HEK293 (cell line): Measurements from ENCODE around the gene CDC40.
A peak's percentile ranks its signal among the peaks of the same experiment; 100 is the strongest.

Experiments used
- BCL11A ChIP-seq: fragments of 450-650 bp; formaldehyde crosslinking; IDR thresholded peaks from 2 replicates; pipeline ENCODE4 v1.5.1; 2016; ENCODE audit warnings: low read depth, missing biosample characterization, missing genetic modification characterization
- HOXD13 ChIP-seq: sonication (generic); formaldehyde crosslinking; IDR thresholded peaks from 2 replicates; pipeline ENCODE4 v1.8.0; 2022; ENCODE audit warnings: missing genetic modification reagents, borderline replicate concordance
- KLF10 ChIP-seq: fragments of 450-650 bp; IDR thresholded peaks from 2 replicates; pipeline ENCODE4 v1.5.1; 2018; ENCODE audit warnings: missing biosample characterization, mild to moderate bottlenecking, missing genetic modification characterization
- KLF8 ChIP-seq: fragments of 450-650 bp; formaldehyde crosslinking; IDR thresholded peaks from 2 replicates; pipeline ENCODE4 v1.5.1; 2016; ENCODE audit warnings: missing biosample characterization, missing genetic modification characterization
- MEIS1 ChIP-seq: sonication (generic); formaldehyde crosslinking; IDR thresholded peaks from 2 replicates; pipeline ENCODE4 v1.8.1; 2022; ENCODE audit warnings: missing genetic modification reagents, mild to moderate bottlenecking, borderline replicate concordance
- RBAK ChIP-seq: fragments of 450-650 bp; formaldehyde crosslinking; IDR thresholded peaks from 2 replicates; pipeline ENCODE4 v1.5.1; 2016; ENCODE audit warnings: missing biosample characterization, missing genetic modification characterization
- REPIN1 ChIP-seq: fragments of 450-650 bp; formaldehyde crosslinking; IDR thresholded peaks from 2 replicates; pipeline ENCODE4 v1.5.1; 2017; ENCODE audit warnings: missing biosample characterization, missing genetic modification characterization, low read depth
- SCRT1 ChIP-seq: fragments of 450-650 bp; formaldehyde crosslinking; IDR thresholded peaks from 2 replicates; pipeline ENCODE4 v1.5.1; 2016; ENCODE audit warnings: missing biosample characterization, missing genetic modification characterization, borderline replicate concordance
- ZBTB17 ChIP-seq: fragments of 450-650 bp; formaldehyde crosslinking; IDR thresholded peaks from 2 replicates; pipeline ENCODE4 v1.5.1; 2016; ENCODE audit warnings: missing biosample characterization, missing genetic modification characterization
- ZBTB8A ChIP-seq: fragments of 450-650 bp; formaldehyde crosslinking; IDR thresholded peaks from 2 replicates; pipeline ENCODE4 v1.5.1; 2016; ENCODE audit warnings: missing biosample characterization, missing genetic modification characterization
- ZFP37 ChIP-seq: fragments of 450-650 bp; formaldehyde crosslinking; IDR thresholded peaks from 2 replicates; pipeline ENCODE4 v1.5.1; 2016; ENCODE audit warnings: missing biosample characterization, missing genetic modification characterization
- ZNF10 ChIP-seq: fragments of 450-650 bp; formaldehyde crosslinking; IDR thresholded peaks from 2 replicates; pipeline ENCODE4 v1.5.1; 2017; ENCODE audit warnings: missing biosample characterization, missing genetic modification characterization
- ZNF114 ChIP-seq: fragments of 450-650 bp; formaldehyde crosslinking; IDR thresholded peaks from 2 replicates; pipeline ENCODE4 v1.5.0; 2017; ENCODE audit warnings: missing biosample characterization, missing genetic modification characterization
- ZNF157 ChIP-seq: fragments of 450-650 bp; formaldehyde crosslinking; IDR thresholded peaks from 2 replicates; pipeline ENCODE4 v1.5.1; 2016; ENCODE audit warnings: missing biosample characterization, missing genetic modification characterization
- ZNF19 ChIP-seq: fragments of 450-650 bp; formaldehyde crosslinking; IDR thresholded peaks from 2 replicates; pipeline ENCODE4; 2016; ENCODE audit warnings: missing biosample characterization, missing genetic modification characterization, low read depth
- ZNF24 ChIP-seq: fragments of 450-650 bp; formaldehyde crosslinking; IDR thresholded peaks from 2 replicates; pipeline ENCODE4 v1.5.1; 2016; ENCODE audit warnings: missing biosample characterization, missing genetic modification characterization
- ZNF248 ChIP-seq: fragments of 450-650 bp; formaldehyde crosslinking; IDR thresholded peaks from 2 replicates; pipeline ENCODE4 v1.5.1; 2017; ENCODE audit warnings: missing biosample characterization, missing genetic modification characterization
- ZNF266 ChIP-seq: fragments of 450-650 bp; formaldehyde crosslinking; IDR thresholded peaks from 2 replicates; pipeline ENCODE4 v1.5.1; 2016; ENCODE audit warnings: missing biosample characterization, missing genetic modification characterization, low read depth
- ZNF354C ChIP-seq: fragments of 450-650 bp; formaldehyde crosslinking; IDR thresholded peaks from 2 replicates; pipeline ENCODE4 v1.5.1; 2016; ENCODE audit warnings: missing biosample characterization, missing genetic modification characterization, low read depth, borderline replicate concordance
- ZNF366 ChIP-seq: fragments of 450-650 bp; formaldehyde crosslinking; conservative IDR thresholded peaks from 2 replicates; pipeline ENCODE4 v1.5.1; 2016; ENCODE audit warnings: missing biosample characterization, missing genetic modification characterization
- ZNF416 ChIP-seq: fragments of 450-650 bp; formaldehyde crosslinking; IDR thresholded peaks from 2 replicates; pipeline ENCODE4 v1.5.1; 2016; ENCODE audit warnings: missing biosample characterization, missing genetic modification characterization
- ZNF433 ChIP-seq: fragments of 450-650 bp; formaldehyde crosslinking; IDR thresholded peaks from 2 replicates; pipeline ENCODE4 v1.5.1; 2016; ENCODE audit warnings: missing biosample characterization, missing genetic modification characterization, low read depth
- ZNF521 ChIP-seq: fragments of 450-650 bp; formaldehyde crosslinking; IDR thresholded peaks from 2 replicates; pipeline ENCODE4 v1.5.1; 2017; ENCODE audit warnings: missing biosample characterization, mild to moderate bottlenecking, missing genetic modification characterization
- ZNF530 ChIP-seq: fragments of 450-650 bp; formaldehyde crosslinking; IDR thresholded peaks from 2 replicates; pipeline ENCODE4 v1.5.1; 2016; ENCODE audit warnings: low read depth, missing biosample characterization, missing genetic modification characterization
- ZNF548 ChIP-seq: fragments of 450-650 bp; formaldehyde crosslinking; IDR thresholded peaks from 2 replicates; pipeline ENCODE4 v1.5.1; 2016; ENCODE audit warnings: missing biosample characterization, missing genetic modification characterization
- ZNF558 ChIP-seq: fragments of 450-650 bp; formaldehyde crosslinking; IDR thresholded peaks from 2 replicates; pipeline ENCODE4 v1.5.1; 2016; ENCODE audit warnings: missing biosample characterization, missing genetic modification characterization
- ZNF785 ChIP-seq: fragments of 450-650 bp; formaldehyde crosslinking; IDR thresholded peaks from 2 replicates; pipeline ENCODE4 v1.5.1; 2016; ENCODE audit warnings: missing biosample characterization, missing genetic modification characterization
- ZNF792 ChIP-seq: fragments of 450-650 bp; formaldehyde crosslinking; IDR thresholded peaks from 2 replicates; pipeline ENCODE4 v1.5.1; 2016; ENCODE audit warnings: missing biosample characterization, missing genetic modification characterization
- ZXDB ChIP-seq: fragments of 450-650 bp; formaldehyde crosslinking; IDR thresholded peaks from 2 replicates; pipeline ENCODE4 v1.5.1; 2016; ENCODE audit warnings: missing biosample characterization, missing genetic modification characterization
- TF ChIP-seq, protein P1 (sequence below): sonication (generic); formaldehyde crosslinking; IDR thresholded peaks from 2 replicates; pipeline ENCODE4 v1.8.1; 2022; ENCODE audit warnings: mild to moderate bottlenecking, moderate library complexity, missing genetic modification reagents
- TF ChIP-seq, protein P2 (sequence below): fragments of 450-650 bp; formaldehyde crosslinking; conservative IDR thresholded peaks from 2 replicates; pipeline ENCODE4 v1.5.1; 2016; ENCODE audit warnings: low read depth, missing biosample characterization, missing genetic modification characterization
- TF ChIP-seq, protein P3 (sequence below): fragments of 450-650 bp; IDR thresholded peaks from 2 replicates; pipeline ENCODE4 v1.5.1; 2018; ENCODE audit warnings: missing biosample characterization, missing genetic modification characterization
- TF ChIP-seq, protein P4 (sequence below): fragments of 450-650 bp; formaldehyde crosslinking; IDR thresholded peaks from 2 replicates; pipeline ENCODE4 v1.5.1; 2016; ENCODE audit warnings: missing biosample characterization, missing genetic modification characterization

The CDC40 gene

DNA sequence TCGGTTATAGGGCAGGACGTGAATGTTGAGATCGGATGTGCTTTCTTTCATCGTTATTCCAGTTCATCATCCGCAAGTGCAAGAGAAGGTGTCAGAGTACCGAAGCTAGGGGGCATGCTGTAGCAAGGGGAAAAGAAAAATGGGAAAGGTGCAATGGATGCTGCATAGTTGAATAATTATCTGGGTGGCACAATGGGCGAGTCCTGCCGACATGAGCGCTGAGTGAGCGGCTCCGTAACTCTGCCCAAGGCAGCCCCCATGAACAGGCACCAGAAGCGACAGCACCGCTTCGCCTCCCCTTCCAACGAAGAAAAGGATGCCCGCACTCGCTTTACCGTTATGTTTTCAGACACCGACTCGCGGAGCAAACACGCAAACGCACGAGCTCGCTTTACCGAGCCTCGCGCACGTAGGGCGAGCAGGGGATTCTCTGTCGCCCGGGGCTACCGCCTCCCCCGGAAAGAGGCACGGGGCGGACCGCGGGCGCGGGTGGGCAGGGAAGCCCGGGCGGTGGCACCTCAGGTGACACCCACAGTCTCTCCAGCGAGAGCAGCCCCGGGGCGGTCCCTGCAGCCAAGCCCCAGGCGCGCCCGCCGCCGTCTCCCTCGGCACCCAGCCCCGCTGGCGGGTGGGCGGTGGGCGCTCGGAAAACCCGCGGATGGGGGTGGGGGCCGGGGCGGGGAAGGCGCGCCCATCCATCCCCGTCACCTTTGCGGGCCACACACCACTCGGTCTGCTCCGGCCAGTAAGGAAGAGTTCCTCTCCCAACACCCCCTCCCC is 1.4 kb upstream of the CDC40 start (continued):
- TF ChIP-seq ZNF10 = no peak
- TF ChIP-seq ZBTB8A (tag by site-specific recombination) = peak; percentile 88
- no peak for TF ChIP-seq HOXD13 (CRISPR knock-in tag)
- TF ChIP-seq ZNF19 (tag by site-specific recombination) = no peak
- peak; percentile 88 for TF ChIP-seq ZNF366 (tag by site-specific recombination)
- TF ChIP-seq ZNF792 = no peak
- no peak for TF ChIP-seq ZNF521 (tag by site-specific recombination)
- peak; percentile 83 for TF ChIP-seq KLF8 (tag by site-specific recombination)
- no peak for TF ChIP-seq RBAK (tag by site-specific recombination)
- TF ChIP-seq KLF10 (tag by site-specific recombination) = no peak
- TF ChIP-seq ZNF548 (tag by site-specific recombination) = no peak
- TF ChIP-seq ZNF530 (tag by site-specific recombination) = no peak
- no peak for TF ChIP-seq ZNF114 (tag by site-specific recombination)
- TF ChIP-seq ZBTB17 (tag by site-specific recombination) = peak; percentile 99
- TF ChIP-seq ZNF266 (tag by site-specific recombination) = no peak
- no peak for TF ChIP-seq ZNF416 (tag by site-specific recombination)
- TF ChIP-seq ZFP37 (tag by site-specific recombination) = peak; percentile 76; the same call in 1 of the 2 replicates
- no peak for TF ChIP-seq ZNF354C (tag by site-specific recombination)
- no peak for TF ChIP-seq ZNF248 (tag by site-specific recombination)
- TF ChIP-seq MEIS1 (CRISPR knock-in tag) = no peak
- peak; percentile 69; the same call in 1 of the 2 replicates for TF ChIP-seq ZNF558
- TF ChIP-seq BCL11A (tag by site-specific recombination) = no peak
- TF ChIP-seq, protein P1, sequence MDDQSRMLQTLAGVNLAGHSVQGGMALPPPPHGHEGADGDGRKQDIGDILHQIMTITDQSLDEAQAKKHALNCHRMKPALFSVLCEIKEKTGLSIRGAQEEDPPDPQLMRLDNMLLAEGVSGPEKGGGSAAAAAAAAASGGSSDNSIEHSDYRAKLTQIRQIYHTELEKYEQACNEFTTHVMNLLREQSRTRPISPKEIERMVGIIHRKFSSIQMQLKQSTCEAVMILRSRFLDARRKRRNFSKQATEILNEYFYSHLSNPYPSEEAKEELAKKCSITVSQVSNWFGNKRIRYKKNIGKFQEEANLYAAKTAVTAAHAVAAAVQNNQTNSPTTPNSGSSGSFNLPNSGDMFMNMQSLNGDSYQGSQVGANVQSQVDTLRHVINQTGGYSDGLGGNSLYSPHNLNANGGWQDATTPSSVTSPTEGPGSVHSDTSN (CRISPR knock-in tag) = no peak
- TF ChIP-seq ZNF785 (tag by site-specific recombination) = no peak
- TF ChIP-seq ZXDB (tag by site-specific recombination) = peak; percentile 58
- TF ChIP-seq, protein P2, sequence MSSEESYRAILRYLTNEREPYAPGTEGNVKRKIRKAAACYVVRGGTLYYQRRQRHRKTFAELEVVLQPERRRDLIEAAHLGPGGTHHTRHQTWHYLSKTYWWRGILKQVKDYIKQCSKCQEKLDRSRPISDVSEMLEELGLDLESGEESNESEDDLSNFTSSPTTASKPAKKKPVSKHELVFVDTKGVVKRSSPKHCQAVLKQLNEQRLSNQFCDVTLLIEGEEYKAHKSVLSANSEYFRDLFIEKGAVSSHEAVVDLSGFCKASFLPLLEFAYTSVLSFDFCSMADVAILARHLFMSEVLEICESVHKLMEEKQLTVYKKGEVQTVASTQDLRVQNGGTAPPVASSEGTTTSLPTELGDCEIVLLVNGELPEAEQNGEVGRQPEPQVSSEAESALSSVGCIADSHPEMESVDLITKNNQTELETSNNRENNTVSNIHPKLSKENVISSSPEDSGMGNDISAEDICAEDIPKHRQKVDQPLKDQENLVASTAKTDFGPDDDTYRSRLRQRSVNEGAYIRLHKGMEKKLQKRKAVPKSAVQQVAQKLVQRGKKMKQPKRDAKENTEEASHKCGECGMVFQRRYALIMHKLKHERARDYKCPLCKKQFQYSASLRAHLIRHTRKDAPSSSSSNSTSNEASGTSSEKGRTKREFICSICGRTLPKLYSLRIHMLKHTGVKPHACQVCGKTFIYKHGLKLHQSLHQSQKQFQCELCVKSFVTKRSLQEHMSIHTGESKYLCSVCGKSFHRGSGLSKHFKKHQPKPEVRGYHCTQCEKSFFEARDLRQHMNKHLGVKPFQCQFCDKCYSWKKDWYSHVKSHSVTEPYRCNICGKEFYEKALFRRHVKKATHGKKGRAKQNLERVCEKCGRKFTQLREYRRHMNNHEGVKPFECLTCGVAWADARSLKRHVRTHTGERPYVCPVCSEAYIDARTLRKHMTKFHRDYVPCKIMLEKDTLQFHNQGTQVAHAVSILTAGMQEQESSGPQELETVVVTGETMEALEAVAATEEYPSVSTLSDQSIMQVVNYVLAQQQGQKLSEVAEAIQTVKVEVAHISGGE (tag by site-specific recombination) = peak; percentile 48; the same call in 1 of the 2 replicates
- no peak for TF ChIP-seq REPIN1 (tag by site-specific recombination)
- no peak for TF ChIP-seq ZNF433 (tag by site-specific recombination)
- TF ChIP-seq SCRT1 = no peak
- TF ChIP-seq, protein P3, sequence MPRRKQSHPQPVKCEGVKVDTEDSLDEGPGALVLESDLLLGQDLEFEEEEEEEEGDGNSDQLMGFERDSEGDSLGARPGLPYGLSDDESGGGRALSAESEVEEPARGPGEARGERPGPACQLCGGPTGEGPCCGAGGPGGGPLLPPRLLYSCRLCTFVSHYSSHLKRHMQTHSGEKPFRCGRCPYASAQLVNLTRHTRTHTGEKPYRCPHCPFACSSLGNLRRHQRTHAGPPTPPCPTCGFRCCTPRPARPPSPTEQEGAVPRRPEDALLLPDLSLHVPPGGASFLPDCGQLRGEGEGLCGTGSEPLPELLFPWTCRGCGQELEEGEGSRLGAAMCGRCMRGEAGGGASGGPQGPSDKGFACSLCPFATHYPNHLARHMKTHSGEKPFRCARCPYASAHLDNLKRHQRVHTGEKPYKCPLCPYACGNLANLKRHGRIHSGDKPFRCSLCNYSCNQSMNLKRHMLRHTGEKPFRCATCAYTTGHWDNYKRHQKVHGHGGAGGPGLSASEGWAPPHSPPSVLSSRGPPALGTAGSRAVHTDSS = no peak
- TF ChIP-seq ZNF24 (tag by site-specific recombination) = peak; percentile 41; the same call in 1 of the 2 replicates
- no peak for TF ChIP-seq ZNF157 (tag by site-specific recombination)
- TF ChIP-seq, protein P4, sequence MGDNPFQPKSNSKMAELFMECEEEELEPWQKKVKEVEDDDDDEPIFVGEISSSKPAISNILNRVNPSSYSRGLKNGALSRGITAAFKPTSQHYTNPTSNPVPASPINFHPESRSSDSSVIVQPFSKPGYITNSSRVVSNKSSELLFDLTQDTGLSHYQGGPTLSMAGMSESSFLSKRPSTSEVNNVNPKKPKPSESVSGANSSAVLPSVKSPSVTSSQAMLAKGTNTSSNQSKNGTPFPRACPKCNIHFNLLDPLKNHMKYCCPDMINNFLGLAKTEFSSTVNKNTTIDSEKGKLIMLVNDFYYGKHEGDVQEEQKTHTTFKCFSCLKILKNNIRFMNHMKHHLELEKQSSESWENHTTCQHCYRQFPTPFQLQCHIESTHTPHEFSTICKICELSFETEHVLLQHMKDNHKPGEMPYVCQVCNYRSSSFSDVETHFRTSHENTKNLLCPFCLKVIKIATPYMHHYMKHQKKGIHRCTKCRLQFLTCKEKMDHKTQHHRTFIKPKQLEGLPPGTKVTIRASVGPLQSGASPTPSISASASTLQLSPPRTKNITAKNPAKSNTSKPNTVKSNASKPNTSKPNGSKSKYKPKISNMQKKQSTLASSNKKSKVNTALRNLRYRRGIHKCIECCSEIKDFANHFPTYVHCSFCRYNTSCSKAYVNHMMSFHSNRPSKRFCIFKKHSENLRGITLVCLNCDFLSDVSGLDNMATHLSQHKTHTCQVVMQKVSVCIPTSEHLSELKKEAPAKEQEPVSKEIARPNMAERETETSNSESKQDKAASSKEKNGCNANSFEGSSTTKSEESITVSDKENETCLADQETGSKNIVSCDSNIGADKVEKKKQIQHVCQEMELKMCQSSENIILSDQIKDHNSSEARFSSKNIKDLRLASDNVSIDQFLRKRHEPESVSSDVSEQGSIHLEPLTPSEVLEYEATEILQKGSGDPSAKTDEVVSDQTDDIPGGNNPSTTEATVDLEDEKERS (tag by site-specific recombination) = no peak
